ENCODE data around the gene TNIP1. TPM values are rescaled to one million over a fixed set of nuclear protein-coding genes. Genes with fewer than 3 reads are reported as not detected.

The TNIP1 gene
- total RNA-seq, 1 donor from 2014 or later = 512 TPM

DNA sequence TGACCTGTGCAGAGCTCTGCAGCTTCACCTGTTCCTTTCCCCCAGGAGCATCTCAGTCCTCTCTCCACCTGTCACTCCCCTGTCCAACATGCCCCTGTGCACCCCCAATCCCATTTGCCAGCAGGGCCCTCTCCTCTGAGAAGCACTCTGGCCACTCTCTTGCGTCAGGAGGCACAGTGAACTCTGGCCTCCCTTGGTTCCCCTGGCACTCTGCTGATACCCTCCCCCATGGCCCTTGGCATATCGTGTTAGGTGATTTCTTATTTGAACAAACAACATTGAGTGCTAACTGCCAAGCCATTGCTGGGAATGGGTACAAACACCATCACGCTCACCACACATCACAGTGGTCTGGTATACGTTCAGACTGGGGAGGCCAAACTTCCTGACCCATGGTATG is 20.9 kb upstream of the TNIP1 start:
- POLR2A ChIA-PET = interaction anchor here (0.6 to 1.0 kb wide), 3 partner anchors 15 to 23 kb away, joined by 3 to 5 read pairs (median 4); no protein-coding TSS in a partner anchor

DNA sequence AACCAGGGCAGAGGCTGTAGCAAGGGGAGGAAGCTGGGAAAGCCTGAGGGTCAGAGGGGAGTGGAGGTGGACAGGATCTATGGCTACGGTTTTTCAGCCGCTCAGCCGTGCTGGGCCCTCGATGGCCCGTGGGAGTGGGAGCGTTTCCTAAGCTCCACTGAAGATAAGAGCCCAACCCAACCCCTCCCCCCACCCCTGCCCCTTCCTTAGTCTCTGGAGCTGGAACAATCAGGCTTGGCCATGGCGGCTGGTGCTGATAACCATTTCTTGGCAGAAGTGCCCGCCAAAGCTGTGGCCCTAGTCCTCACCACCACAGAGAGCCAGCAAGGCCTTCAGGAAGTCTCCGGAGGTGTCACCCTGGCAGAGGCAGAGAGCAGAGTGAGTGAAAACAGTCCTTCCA is 20.3 kb upstream of the TNIP1 start:
- Mint-ChIP-seq H3K36me3 (ENCODE audit: low read depth) (peaks cover 72% of the 10 kb centered on the region), H3K4me1 (peaks cover 48% of the 10 kb centered on the region), H3K27me3 (no peaks in the 10 kb centered on the region), H3K27ac (peak overlapping the region; percentile 51), H3K9me3 (no peaks in the 10 kb centered on the region), H3K4me3 (no peak overlapping the region)
- ChIA-PET POLR2A (interaction anchor here (1.0 kb wide), 1 partner anchor 23 kb away, joined by 4 read pairs; no protein-coding TSS in a partner anchor), CTCF (interaction anchor here (1.6 to 3.8 kb wide), 2 partner anchors 14 to 50 kb away, joined by 4 to 20 read pairs; no protein-coding TSS in a partner anchor)
- TF ChIP-seq, protein P1, sequence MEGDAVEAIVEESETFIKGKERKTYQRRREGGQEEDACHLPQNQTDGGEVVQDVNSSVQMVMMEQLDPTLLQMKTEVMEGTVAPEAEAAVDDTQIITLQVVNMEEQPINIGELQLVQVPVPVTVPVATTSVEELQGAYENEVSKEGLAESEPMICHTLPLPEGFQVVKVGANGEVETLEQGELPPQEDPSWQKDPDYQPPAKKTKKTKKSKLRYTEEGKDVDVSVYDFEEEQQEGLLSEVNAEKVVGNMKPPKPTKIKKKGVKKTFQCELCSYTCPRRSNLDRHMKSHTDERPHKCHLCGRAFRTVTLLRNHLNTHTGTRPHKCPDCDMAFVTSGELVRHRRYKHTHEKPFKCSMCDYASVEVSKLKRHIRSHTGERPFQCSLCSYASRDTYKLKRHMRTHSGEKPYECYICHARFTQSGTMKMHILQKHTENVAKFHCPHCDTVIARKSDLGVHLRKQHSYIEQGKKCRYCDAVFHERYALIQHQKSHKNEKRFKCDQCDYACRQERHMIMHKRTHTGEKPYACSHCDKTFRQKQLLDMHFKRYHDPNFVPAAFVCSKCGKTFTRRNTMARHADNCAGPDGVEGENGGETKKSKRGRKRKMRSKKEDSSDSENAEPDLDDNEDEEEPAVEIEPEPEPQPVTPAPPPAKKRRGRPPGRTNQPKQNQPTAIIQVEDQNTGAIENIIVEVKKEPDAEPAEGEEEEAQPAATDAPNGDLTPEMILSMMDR (IDR thresholded peaks at IDR 0.05) = no peak
- intact Hi-C loops (cut with micrococcal nuclease) = no loop called here
- no peak for ATAC-seq (ENCODE audit: low read depth)
- DNase-seq = no peak

More for the DNA sequence above, 20.9 kb upstream of the TNIP1 start:
- ATAC-seq (ENCODE audit: low read depth) = no peak
- Mint-ChIP-seq H3K27ac (peak overlapping the region; percentile 51), H3K9me3 (no peaks in the 10 kb centered on the region), H3K27me3 (no peaks in the 10 kb centered on the region), H3K4me1 (peaks cover 46% of the 10 kb centered on the region), H3K4me3 (no peak overlapping the region), H3K36me3 (ENCODE audit: low read depth) (peaks cover 78% of the 10 kb centered on the region)
- CTCF ChIA-PET = interaction anchor here (1.3 to 1.6 kb wide), 4 partner anchors 9 to 19 kb away, joined by 3 to 5 read pairs (median 4); no protein-coding TSS in a partner anchor
- intact Hi-C loops (cut with micrococcal nuclease) = no loop called here
- TF ChIP-seq, protein P1 (IDR thresholded peaks at IDR 0.05) = no peak
- no peak for DNase-seq

DNA sequence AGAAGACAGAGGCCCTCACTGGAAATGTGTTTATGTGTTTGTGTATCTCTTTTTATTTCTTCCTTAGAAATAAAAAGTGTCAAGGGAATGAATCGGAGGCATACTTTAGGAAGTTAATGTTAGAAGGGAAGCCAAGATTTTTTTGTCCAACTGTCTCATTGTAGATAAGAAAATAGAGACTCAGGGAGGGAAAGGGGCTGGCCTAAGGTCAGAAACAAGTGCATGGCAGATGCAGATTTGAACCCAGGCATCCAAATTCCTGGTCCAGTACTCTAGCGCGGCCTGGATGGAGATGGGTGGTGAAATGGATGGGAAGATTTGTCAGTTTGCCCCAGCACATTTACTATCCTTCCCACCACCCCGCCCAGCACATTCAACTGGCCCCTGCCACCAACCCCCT is 19.8 kb upstream of the TNIP1 start:
- no peak for DNase-seq
- H3K4me1 Mint-ChIP-seq = peaks cover 52% of the 10 kb centered on the region
- ChIA-PET POLR2A (interaction anchor here (1.0 kb wide), 1 partner anchor 22 kb away, joined by 4 read pairs; no protein-coding TSS in a partner anchor), CTCF (interaction anchor here (1.6 to 3.8 kb wide), 2 partner anchors 15 to 49 kb away, joined by 4 to 20 read pairs; no protein-coding TSS in a partner anchor)
- H3K27me3 Mint-ChIP-seq = no peaks in the 10 kb centered on the region
- H3K27ac Mint-ChIP-seq = peak overlapping the region; percentile 76
- no peak for ATAC-seq (ENCODE audit: low read depth)
- no peaks in the 10 kb centered on the region for H3K9me3 Mint-ChIP-seq
- TF ChIP-seq, protein P1 (IDR thresholded peaks at IDR 0.05) = no peak
- H3K36me3 Mint-ChIP-seq (ENCODE audit: low read depth) = peaks cover 68% of the 10 kb centered on the region
- intact Hi-C loops (cut with micrococcal nuclease) = no loop called here
- no peak overlapping the region for H3K4me3 Mint-ChIP-seq

DNA sequence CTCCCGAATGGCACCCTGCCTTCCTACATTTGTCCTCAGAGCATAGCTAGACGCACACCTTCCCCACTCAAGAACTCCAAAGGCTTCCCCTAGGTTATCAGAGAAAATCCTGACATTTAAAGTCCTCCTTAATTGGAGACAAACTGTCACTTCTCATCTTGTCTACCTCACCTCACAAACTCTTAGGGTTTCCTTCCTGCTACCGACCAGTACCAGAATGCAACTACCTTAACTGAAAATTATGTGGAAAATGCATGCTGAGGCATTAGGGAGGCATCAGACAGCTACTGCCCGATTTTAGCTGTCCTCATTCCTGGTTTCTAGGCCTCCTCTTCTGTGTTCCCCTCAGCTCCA is 17.9 kb upstream of the TNIP1 start:
- POLR2A ChIA-PET = interaction anchor here (0.6 to 6.0 kb wide), 14 partner anchors 9 to 115 kb away, joined by 3 to 90 read pairs (median 6); partner anchors contain the start of gene TNIP1
- H3K4me3 Mint-ChIP-seq = no peak overlapping the region
- H3K27ac Mint-ChIP-seq = peak overlapping the region; percentile 76
- ATAC-seq (ENCODE audit: low read depth) (no peak), DNase-seq (no peak)
- H3K9me3 Mint-ChIP-seq = no peaks in the 10 kb centered on the region
- no peaks in the 10 kb centered on the region for H3K27me3 Mint-ChIP-seq
- CTCF ChIA-PET = interaction anchor here (0.9 to 3.8 kb wide), 6 partner anchors 12 to 140 kb away, joined by 3 to 22 read pairs (median 6); no protein-coding TSS in a partner anchor
- H3K4me1 Mint-ChIP-seq = peaks cover 72% of the 10 kb centered on the region
- peaks cover 49% of the 10 kb centered on the region for H3K36me3 Mint-ChIP-seq (ENCODE audit: low read depth)
- intact Hi-C loops (cut with micrococcal nuclease) = loop anchor here (1.0 kb wide), 2 partner anchors 13 to 17 kb away; no protein-coding TSS in a partner anchor
- TF ChIP-seq, protein P1 (IDR thresholded peaks at IDR 0.05) = no peak
